HG03175 (cell line): ENCODE results near the gene OSBPL5.

Experiments
- ATAC-seq: cut with Tn5 transposase; IDR thresholded peaks from one replicate; pipeline ENCODE4 v1.9.1; 2021; ENCODE audit warnings: mild to moderate bottlenecking, moderate library complexity; ENCODE audit not compliant: unreplicated experiment

The OSBPL5 gene

DNA sequence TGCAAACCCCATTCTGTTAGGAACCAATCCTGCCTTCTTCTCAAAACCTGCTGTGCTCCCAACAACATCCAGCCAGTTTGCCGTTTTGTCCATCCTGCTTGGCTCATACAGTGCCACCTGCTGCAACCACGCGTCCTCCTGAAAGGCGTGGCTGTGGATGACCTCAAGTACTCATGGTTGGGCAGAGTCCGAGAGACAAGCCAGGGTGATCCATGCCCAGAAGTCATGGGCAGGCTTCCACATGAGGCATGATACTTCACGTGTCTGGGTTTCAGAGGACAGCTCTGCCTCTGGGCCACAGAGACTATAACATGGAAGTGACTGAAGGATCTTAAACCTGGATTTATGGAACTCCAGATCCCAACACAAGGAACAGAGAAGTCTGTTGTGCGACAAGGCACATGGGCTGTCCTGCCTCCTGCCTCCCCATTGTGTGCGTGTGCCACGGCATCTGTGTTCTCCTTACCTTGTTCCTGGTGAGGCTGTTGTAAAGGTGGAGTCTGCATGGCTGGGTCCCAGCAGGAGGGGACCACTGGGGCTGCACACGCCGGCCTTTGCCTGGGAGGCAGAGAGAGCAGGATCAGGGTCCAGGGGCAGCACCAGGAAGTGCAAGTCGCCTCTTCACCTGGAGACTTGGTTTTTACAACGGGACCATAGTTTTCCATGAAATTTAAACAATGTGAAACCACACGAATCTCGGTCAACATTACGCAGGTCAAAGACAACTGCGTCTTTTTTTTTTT lies 123.2 kb downstream of the OSBPL5 start:
- no peak for ATAC-seq

DNA sequence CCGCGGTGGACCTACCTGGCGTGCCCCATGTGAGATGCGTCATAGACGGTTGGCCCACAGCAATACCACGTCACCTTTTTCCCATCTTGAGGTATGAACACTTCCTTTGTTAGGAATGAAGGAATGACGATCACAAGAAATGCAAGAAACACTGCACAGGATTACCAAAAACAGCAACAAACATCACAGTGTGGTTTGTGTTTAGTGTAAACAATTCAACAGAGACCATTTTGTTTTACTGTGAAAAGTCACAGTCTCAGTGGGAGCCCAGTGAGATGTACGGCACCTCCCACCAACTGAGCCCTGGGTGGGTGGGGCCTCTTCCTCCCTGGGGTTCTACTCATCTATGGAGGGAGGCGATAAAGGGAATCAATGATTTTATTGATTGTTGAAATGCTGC lies 124.2 kb downstream of the OSBPL5 start:
- ATAC-seq: no peak

DNA sequence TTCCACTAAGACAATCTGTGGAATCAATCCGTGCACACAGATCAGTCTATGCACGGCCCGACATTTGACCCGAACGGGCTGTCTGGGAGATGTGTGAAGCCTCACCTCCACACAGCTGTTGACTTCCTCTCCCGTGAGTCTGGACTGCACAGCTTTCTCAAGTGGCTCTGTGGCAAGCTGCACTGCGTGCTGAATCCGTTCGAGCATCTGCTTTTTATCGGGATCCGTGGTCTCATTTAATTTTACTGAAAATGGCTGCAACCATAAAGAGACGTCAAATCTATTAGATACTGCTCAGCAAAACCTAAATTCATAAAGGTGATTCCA lies 127.2 kb downstream of the OSBPL5 start:
- ATAC-seq: no peak
